Renal cortex interstitium (tissue), 11 donors: ENCODE data around the gene ATG2B. TPM values are rescaled to one million over a fixed set of nuclear protein-coding genes. Genes with fewer than 3 reads are reported as not detected.

ENCODE experiments used
- DNase-seq, 11 donors: peaks; one replicate each; pipeline ENCODE4 v3.0.0-alpha.2; 2013; ENCODE audit warnings: low read depth in 9 of 11, low spot score in 4 of 11; ENCODE audit errors: extremely low read depth in 1 of 11
- polyA plus RNA-seq, 3 donors: library from polyadenylated mRNA; unstranded; fragments of 120-200 nt; gene quantifications; one replicate each; pipeline ENCODE4 v1.2.1, GENCODE V29; 2013; ENCODE audit not compliant: insufficient read length in 3 of 3

Gene ATG2B
- polyA plus RNA-seq, 3 donors = 30.4 to 49.9 (median 31.4) TPM

DNA sequence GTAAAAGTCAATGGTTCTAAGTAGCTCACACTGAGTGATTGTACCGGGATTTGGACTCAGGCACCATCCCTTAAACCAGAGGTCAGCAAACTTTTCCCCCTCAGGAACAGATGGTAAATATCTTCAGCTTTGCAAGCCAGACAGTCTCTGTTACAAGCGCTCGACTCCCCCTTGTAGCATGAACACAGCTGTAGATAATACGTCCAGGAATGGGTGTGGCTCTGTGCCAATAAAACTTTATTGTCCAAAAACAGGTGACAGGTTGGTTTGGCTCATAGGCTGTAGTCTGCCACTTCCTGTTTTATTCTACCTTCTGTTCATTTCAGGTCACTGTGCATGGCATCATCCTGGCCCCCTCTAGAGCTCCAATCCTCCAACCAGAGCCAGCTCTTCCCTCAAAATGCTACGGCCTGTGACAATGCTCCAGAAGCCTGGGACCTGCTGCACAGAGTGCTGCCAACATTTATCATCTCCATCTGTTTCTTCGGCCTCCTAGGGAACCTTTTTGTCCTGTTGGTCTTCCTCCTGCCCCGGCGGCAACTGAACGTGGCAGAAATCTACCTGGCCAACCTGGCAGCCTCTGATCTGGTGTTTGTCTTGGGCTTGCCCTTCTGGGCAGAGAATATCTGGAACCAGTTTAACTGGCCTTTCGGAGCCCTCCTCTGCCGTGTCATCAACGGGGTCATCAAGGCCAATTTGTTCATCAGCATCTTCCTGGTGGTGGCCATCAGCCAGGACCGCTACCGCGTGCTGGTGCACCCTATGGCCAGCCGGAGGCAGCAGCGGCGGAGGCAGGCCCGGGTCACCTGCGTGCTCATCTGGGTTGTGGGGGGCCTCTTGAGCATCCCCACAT, 99.6 kb downstream of the ATG2B start:
- no peak for DNase-seq

DNA sequence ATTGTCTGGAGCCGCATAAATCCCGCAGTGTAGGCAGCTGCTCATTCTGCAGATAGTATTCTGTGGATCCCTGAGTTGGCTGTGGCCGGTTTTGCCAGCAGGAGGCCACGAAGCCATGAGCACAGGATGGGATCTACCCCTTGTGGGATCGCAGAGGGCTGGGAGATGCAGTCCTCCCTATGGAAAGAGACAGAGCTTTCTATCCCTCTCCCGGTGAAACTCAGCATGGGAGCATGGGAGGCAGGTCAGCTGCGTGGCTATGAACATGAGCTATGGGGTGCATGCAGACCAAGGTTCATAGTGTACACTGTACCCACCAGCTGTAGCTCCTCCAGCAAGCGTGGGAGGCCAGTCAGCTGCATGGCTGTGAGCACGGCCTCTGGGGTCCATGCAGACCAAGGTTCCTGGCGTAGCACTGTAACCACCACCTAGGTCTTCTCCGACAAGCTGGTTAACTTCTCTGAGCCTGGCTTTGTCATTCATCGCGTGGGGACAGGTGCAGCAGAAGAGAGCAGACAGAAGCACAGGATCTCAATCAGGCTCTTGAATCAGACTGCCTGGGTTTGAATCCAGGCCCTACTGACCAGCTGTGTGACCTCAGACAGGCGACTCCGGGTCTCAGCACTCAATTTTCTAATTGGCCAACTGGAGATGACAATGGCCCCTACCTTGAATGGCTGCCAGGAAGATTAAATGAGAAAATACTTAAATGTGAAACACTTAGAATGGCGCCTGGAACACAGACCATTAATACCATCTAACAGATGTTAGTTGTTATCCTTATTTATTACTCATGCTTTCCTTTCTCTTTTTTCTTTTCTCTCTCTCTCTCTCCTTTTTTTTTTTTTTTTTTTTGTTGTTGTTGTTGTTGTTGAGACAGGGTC, 101.1 kb downstream of the ATG2B start:
- no peak for DNase-seq

DNA sequence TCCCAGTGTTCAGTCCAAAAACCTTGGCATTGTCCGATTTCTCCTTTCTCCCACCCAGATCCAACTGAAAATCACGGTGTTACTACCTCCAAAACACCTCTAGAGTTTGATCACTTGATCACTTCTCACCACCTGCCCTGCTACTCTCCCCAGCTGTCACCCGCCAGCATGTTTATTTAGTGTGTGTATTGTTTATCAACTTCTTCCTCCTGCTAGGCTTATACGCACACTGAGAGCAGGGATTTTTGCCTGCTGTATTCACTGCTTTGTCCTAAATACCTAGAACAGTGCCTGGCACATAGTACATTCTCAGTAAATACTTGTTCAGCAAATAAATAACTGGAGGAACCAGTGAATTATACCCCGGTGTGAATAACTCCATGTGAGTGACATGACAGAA, 102.1 kb downstream of the ATG2B start:
- no peak for DNase-seq

DNA sequence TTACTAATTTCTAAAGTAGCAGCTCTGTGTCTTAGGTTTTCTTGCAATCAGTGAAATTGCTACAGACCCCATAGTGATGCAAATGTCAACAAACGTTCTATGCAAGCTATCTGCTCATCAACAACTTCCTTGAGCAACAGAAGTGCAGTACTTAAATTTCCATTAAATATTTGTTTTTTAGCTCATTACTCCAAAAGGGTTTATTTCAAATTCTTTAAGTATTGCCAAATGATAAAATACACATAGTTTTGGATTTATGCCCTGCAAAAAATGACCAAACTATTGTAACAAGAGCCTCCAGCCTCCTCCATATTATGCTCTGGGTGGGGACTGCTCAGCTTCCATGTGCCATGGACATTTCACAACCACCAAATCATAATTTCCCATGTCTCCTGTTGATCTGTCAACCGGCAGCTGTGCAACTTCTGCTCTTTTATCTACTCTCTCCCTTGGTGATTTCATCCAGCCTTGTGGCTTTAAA, 102.8 kb downstream of the ATG2B start:
- no peak for DNase-seq

DNA sequence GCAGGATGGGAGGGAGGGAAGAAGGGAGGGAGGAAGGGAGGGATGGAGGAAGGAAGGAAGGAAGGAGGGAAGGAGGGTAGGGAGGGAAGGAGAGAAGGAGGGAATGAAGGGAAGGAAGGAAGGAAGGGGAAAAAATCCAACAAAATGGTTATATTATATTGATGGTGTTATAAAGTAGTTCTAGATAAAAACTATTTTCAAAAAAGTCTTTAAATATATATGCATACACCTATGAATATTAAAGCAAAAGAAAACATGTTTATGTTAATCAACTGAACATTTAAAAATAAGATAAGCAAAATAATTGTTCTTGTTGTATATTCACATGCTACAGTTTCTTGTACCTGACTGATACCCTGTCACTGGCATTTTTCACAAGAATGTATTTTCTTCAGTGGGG, 105.2 kb downstream of the ATG2B start:
- DNase-seq = no peak

DNA sequence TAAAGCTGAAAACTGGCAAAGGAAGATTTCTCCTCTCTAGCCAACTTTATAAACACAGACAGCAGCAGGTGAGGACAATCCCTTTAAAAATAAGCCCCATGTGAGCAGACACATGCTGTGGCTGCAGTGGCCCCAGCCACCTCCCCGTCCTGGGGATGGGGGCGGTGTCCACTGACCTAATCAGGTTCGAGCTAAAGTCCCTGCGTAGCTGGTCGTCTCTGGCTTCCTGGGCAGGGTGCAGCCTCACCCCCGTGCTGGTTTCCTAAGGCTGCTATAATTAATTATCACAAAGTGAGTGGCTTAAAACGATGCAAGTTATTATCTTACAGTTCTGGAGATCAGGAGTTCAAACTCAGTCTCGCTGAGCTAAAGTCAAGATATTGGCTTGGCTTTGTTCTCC, 106.1 kb downstream of the ATG2B start:
- no peak for DNase-seq

DNA sequence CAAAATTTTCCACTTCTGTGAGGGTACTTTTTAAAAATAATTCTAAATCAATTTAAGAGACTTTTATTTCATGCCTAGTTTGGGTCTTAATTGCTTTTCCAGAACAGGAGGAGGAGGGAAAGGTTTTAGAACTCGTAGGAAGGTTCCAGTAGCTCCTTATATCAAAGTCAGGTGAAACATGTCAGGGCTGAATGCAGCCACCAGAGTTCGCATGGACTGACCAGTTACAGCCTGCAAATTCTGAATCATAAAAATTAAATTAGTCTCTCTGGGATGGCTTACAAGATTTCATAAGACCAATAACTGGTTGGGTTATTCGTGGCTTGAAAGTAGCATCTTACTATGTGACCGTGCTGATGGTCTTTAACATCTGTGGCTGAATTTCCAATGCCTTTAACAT, 106.7 kb downstream of the ATG2B start:
- DNase-seq = no peak

DNA sequence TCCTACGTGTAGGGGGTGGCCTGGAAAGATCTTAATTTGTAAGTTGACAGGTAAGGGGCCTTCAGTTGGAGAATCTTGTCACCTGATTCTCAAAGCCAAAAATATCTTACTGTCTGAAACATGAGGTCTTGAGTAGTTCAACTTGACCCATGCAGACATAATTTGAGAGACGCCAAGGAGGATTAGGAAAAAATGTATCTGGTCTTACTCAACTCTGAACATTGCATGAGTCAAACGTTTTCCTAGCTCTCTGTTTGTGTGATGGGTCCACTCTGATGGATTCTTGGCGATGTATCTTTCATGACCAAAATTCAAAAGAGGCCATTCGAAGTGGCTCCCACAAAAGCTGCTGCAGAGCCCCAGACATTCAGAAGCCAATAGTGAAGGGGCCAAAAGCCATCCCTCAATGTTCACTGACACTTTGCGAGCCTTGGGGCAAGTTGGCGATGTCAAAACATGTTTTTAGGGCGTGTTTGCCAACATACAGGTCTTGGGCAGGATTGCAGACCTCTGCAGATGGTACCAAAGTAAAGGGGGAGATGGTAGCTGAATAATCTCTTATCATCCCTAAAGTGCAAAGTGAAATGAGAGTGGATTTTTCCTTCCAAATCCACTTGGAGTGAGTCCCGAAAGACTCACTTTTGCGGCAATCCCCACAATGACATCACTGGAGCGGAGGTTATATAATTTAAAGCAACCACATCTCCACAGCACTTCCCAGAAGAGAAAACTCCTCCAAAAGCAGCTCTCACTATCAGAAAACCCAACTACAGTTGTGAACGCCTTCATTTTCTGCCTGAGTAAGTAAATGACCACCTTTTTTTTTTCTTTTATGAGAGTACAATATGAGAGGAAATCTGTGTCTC, 107.4 kb downstream of the ATG2B start, which contains the start of gene BDKRB1:
BDKRB1 (plus strand) TSS at position 710 of the 866 bp plus-strand sequence. CDS start 7,473 bp downstream, outside the sequence.
- no peak for DNase-seq

DNA sequence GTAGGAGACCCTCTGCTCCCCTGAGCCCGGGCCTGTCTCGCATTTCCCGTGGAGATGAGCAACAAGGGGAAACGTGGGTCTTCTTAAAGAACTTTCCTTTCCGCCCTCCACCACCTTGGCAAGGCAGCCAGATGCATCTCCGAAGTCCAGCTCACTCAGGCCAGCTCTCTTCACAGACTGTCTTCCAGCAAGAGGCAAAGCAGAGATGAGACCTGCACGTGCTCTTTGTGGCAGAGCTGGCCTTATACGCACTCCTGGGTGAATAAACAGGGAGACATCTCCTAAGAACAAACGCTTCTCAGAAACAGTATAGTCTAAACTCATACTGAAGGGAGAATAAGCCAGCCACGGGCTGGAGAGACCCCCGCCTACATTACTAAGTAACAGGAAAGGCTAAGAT, 108.5 kb downstream of the ATG2B start:
- DNase-seq = no peak

DNA sequence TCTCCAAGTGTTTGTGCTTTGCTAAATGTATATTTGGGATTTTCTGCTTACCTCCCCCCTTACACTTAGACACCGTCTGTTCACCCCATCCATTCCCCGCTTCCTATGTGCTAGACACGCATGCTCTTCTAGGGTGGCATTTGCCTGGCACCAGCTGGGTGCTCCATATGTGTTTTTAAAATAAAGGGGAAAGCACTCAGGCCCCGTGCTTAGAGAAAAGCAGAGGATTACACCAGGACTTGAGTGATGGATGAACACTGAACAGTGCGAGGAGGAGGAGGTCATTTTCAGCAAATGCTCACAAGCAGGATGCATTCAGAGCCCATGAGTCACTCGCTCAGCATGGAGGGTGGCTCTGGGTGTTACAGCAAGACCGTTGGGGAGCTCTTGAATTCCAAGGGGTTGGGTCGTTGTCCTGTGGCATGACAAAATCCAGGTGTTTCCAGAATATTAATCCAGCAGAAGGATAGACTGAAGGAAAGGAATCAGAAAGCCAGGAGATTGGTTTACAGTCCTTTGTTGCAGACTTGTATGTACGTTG, 110.1 kb downstream of the ATG2B start:
- DNase-seq = no peak

DNA sequence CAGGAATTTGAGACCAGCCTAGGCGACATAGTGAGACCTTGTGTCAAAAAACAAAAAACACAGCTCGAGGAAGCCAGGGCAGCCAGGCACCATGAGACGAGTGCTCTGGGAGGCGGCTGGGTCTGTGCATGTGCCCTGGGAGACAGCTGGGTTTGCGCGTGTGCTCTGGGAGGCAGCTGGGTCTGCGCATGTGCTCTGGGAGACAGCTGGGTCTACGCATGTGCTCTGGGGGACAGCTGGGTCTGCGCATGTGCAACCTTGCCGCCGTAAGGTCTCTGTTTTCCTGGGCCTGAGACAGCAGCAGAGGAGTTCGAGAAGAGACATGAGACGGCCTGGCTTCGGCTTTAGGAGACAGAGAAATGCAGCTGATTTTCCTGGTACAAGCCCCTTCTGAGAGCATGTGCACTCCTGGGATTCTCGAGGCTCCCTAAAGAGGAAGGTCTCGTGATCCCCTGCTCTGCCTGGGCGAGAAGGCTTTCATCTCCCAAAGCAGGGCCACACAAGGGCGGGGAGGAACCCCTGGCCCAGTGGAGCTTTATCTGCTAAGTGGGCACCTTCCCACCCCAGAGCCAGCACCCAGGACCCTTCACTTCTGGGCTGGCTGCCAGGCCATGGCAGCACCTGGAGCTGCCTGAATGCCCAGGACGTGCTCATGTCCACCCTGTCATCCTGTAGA, 110.7 kb downstream of the ATG2B start:
- no peak for DNase-seq

DNA sequence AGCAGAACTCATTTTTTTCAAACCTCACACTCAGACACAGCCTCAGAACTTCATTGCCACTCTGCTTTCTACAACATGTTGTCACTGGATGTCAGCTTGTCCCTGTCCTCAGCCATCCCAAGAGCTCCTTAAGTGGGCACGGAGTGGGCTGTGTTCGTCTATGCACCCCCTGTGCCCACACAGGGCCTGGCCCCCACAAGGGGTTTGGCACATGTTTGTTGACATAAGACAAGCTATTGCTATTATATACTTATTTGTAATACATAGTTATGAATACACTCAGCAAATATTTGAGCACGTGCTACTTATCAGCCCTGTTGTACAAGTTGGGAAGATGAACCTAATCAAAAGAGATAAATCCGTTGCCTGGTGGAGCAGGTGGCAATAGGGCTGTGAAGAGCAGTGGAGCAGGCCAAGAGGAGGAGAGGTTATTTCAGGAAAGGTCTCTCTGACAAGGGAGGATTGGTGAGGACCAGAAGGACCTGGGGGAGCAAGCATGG, 111.4 kb downstream of the ATG2B start:
- DNase-seq = no peak

DNA sequence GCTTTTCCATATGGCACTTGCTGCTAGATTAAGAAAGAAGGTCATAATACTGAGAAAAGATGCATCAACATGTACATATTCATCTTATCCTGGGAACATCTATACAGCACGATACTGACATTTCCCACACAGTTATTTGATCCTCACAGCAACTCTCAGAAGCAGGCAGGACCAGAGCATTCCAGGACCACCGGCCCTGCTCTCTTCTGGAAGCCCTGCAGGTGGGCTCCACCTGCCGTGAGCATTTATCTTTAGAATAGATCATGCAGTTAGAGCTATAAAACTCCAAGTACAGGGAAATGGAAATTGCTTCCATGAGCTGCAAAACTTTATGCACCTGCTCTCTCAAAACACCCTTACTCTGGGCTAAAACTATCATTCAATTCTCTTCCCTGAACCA, 112.7 kb downstream of the ATG2B start:
- DNase-seq = no peak

DNA sequence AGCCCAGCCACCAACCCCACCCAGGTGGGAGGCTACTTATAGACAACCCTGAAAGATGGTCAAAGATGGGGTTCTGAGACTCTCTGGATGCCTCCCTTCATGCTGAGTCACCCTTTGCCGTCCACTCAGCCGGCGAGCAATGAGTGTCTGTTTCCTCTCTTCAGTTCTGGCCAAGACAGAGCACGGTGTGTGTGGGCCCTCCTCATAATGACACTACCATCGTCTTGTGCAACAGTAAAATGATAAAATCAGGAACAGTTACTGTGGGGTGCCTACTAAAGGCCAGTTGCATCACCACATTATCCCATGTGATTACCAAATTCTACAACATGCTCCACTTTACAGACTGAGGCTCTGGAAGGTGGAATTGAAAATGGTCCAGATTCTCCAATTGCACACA, 114.1 kb downstream of the ATG2B start:
- DNase-seq = no peak

DNA sequence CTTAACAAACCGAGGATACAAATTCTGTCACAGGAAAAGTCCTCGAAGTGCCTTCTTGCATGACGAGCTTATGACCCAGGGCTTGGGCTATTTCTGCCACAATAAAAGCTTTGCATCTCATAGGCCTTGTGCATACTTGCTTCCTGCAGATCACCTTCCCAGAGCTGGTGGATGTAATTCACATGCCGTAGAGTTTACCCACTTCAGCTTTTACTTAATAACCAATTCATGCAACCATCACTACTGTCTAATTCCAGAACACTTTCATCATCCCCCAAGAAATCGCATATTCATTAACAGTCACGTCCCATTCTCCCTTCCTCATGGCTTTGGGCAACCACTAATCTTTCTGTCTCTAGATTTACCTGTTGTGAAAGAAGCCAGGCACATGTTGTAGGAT, 116.1 kb downstream of the ATG2B start:
- no peak for DNase-seq

DNA sequence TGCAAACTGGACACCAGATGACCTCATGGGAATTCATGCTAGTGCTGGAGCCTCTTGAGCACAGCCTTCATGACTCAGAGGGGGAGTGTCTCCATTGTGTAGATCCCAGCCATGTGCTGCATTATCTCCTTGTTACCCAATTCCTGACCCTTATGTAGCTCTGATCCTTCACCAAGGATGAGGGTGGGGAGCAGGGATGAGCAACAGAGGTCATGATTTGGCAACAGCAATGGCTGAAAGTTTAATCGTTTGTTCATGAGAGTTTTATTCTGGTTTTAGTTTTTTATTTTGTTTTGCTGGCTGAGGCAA, 116.6 kb downstream of the ATG2B start:
- DNase-seq = no peak

DNA sequence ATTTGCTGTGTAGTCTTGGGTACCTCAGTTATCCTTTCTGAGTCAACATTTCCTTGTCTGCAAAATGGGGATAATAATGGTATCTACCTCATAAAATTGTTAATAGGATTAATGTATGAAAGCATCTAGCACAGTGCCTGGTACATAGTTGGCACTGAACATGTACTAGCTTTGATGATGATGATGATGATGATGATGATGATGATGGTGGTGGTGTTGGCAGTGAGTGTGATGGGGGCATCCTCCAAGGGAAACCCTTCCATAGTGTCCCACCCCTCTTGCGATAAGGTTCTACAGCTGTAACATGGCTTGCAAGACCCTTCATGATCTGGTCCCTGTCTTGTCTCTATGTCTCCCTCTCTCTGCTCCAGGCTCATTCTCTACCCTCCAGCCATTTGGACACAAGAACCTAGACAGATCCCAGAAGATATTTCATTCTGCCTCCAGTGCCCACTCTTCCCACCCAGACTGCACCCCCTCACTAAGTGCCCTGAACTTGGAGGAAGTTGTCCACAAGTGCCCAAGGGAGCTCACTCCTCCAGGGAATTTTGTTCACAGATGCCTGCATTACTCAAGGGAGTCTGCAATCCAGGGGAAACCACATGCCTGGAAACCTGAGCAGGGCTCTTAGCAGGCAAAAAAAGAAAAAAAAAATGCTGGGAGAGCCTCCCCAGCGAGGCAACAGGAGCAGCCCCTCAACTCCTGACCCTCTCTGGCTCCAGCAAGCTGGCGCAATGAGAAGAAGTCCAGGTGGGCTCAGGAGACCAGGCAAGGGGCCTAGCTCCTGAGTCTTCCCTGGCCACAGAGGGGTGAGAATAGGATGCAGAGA, 117.2 kb downstream of the ATG2B start:
- no peak for DNase-seq
